Mucosa of gallbladder (tissue), 1 donor: Measurements from ENCODE around the gene PLN. TPM values are rescaled to one million over a fixed set of nuclear protein-coding genes. Genes with fewer than 3 reads are reported as not detected.

Source experiments
- DNase-seq: peaks from one replicate; pipeline ENCODE4 v3.0.0-alpha.2; 2020; ENCODE audit warnings: low spot score
- total RNA-seq: library from RNA; stranded (reverse); gene quantifications from one replicate; pipeline ENCODE4 v1.2.1, GENCODE V29; 2021
- donor health status: DM: no; HTN: no; CAD: no.

The PLN gene
- 152 TPM for total RNA-seq

DNA sequence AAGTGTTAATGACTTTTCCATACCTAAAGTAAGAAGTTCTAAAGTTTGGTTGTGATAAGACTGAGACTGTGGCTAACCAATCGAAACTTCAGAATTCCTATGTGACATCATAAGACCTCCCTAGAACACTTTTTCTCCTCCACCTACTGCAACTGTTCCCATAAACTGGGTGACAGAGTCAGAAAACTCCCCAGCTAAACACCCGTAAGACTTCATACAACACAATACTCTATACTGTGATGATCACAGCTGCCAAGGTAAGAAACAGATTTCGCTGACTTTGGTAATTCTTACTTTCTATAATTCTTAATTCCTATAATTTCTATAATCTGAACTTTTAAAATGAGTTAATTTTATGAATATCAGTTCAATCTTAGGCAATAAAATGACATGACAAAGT is at the start of gene PLN:
TSS of gene PLN (plus strand) at position 161 of the 400 bp plus-strand sequence. CDS start 10,626 bp downstream, outside the sequence.
- DNase-seq = no peak

DNA sequence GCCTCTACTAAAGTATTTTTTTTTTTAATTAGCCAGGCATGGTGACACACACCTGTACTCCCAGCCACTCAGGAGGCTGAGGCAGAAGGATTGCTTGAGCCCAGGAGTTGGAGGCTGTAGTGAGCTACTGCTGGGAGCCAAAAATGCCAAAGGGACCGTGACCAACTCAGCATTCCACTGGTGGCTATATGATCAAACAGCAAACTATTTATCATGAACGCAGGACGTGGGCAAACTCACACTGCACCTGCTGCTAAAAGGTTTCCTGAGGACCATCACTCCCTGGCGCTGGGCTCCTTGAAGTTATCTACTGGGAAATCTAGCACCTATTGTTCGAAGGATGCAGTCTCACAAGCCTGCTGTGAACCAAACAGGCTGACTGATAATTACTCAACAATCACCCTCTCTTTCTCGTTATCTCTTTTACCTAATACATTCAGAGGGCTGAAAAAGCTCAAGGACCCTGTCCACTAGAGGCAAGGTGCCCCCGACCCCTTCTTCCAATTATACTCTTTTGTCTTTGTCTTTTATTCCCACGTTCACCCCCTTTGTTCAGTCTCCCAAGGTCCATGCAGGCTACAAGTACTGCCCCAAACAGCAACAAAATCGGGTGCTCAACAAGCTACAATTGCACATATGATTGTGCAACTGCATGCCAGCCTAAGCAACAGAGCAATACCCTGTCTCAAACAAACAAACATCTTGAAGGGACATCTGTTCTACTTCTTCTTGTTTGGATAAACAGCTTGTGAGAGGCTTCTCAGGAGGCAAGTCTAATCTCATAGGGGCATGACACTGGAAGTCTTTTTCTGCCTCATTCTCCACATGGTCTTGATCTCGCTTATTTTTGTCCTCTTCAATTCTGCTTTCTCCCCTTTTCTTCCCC is 47.7 kb upstream of the PLN start:
- no peak for DNase-seq

- DNase-seq = no peak
These were observed 47.0 kb upstream of the PLN start for GRCh38 chr6:118501099-118501498.

GRCh38 chr6:118501765-118502164 is 46.3 kb upstream of the PLN start:
- DNase-seq = no peak

DNA sequence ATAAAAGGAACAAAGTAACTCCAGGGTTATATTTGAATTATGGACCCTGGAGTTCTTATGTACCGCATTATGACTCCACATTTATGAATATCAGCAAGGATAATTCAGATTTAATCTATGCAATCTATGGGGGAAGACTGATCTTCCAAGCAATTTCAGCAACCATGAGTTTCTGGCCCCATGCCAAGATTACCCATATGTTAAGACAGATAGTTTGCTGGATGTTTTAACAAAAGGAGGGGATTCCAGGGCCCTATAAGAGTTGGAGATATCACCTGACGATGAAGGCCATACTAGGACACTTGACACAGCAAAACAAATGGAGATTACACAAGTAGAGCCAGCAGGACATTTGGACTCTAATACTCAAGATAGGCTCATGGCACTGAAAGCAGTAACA is 45.9 kb upstream of the PLN start:
- no peak for DNase-seq

DNA sequence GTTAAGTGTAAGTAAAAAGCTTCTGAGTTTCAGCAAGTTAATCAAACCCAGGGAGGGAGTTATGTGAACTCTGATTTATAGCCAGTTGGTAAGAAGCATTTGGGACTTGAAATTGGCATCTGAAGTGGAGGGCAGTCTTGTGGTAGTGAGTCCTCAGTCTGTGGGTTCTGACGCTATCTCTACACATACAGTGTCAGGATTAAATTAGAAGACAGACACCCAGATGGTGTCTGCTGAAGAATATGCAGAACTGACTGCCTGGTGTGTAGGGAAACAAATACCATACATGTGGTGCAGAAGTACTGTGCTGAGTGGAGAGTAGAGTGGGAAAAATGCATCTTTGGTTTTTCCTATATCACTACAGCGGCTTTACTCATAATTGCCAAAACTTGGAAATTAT is 43.5 kb upstream of the PLN start:
- no peak for DNase-seq

- DNase-seq = no peak
These were observed 42.4 kb upstream of the PLN start for GRCh38 chr6:118505656-118506055.

DNA sequence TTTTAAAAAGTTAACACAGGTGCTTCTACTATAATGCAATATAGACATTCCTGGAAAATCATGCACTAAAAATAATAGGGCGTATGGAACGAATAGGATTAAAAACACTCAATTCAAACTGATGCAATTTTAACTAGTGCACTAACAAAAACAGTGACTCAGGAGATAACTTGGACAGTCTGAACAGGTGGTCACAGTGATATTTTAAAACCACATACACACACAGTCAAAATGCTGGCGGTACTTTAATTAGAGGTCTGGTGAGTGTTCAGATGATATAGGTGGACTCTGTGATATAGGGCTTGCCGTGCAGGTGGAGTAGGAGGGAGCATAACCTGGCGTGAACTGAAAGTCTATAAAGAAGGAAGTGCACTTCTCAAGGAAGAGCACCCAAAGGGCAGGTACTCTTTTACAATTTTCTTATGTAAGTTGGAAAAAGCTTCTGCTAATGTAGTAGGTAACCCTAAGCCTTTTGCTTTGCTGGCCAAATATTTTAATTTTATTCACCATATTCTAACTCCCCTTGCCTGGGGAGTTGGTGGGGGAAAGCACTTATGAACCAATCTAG is 41.9 kb upstream of the PLN start:
- DNase-seq = no peak

DNA sequence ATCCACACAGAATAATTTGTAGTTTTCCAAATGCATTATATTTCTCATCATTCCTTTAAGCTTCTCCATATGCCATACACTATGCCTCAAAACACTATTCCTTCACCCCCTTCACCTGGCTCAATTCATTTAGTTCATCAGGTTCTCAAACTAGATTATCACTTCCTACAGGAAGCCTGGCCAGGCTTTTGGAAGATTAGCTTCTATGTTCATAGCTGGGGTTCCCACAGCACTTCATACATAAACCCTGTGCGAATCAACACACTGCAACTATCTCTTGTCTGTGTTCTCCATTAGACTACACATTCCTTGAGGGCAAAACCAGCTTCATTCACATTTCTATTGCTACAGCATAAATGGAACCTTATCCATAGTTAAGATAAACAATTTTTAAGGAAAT is 40.5 kb upstream of the PLN start:
- DNase-seq = no peak

- DNase-seq = no peak
These were observed 39.0 kb upstream of the PLN start for GRCh38 chr6:118509009-118509617.

GRCh38 chr6:118511930-118512715 is 36.0 kb upstream of the PLN start:
- DNase-seq = no peak

- no peak for DNase-seq
These were observed 33.4 kb upstream of the PLN start for GRCh38 chr6:118514689-118515088.

GRCh38 chr6:118522422-118522821 is 25.7 kb upstream of the PLN start:
- DNase-seq = no peak

DNA sequence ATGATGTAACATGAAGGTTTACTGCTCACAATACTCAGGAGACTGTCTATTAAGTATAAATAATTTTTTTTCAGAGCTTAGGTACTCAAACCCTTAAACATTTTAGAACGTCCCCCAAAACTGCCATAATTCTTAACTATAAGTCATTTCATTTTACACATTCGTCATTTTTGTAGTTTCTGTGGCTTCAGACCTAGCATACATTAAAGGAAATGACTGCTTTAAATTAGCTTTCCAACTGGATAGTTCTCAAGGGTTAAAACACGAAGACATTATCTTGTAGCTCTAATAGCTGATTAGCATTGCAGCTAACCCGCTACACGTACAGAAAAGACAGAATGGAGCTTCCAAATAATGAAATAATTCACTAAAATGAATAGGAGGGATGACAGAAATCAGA is 24.9 kb upstream of the PLN start:
- DNase-seq = no peak

DNA sequence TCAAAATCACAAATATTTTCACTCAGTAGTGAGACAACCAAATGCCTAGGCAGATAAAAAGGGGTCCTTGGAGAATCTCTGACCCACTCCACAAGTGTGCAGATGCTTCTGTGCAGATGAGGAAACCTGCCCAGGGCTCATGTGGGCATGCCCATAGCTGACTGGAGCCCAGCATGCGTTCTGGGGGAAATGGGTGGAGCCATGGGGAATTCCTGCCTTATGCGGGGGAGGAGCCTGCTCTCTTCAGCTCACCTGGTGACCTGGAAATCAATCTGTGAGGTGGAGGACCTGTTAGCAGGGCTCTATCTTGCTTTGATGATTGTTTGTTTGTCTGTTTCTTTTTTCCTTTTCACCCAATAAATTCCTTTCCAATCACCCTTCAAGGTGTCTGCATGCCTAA is 23.4 kb upstream of the PLN start:
- no peak for DNase-seq

DNA sequence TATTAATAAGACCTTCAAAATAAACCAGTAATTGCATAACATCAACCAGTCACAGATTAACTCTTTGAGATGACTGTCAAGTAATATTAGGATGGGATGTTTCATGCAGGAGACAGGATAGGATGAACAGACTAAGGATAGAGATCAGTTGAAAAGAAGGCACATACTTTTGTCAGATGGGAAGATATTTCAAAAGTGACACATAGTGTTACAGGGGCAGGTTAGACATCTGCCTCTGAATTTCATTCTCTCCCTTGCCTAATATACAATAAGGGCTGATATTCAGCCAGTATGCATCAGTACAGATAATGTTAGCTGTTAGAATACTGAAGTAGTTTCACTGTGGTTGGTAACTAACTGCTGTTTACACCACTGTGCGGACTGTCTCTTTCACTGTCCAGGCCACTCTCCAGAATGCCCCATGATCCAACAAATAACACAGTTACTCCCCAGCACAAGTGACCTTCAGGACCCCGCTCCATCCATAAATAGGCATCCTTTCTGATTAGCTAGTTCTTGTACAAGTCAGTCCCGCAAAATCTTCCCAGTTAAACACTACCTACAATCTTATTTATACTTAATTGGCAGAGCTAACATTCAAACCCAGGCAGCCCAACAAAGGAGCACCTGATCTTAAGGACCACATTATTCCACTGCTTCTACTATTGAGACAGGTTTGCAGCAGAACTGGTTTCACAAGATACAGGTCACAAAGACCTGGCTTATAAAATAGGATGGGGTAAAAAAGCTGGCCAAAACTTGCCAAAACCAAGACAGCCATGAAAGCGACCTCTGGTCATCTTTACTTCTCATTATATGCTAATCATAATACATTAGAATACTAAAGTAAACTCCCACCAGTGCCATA is 21.9 kb upstream of the PLN start:
- DNase-seq = no peak

- DNase-seq = no peak
These were observed 20.0 kb upstream of the PLN start for GRCh38 chr6:118528129-118528528.

- DNase-seq = no peak
These were observed 18.3 kb upstream of the PLN start for GRCh38 chr6:118529756-118530155.

DNA sequence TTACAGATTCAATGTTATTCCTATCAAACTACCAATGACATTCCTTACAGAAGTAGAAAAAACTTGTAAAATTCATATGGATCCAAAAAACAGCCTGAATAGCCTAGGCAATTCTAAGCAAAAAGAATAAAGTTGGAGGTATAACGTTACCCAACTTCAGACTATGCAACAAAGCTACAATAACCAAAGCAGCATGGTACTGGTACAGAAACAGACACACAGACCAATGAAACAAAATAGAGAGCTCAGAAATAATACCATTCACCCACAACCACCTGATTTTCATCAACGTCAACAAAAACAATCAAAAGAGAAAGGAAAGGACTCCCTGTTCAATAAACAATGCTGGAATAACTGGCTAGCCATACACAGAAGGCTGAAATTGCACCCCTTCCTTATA is 17.2 kb upstream of the PLN start:
- no peak for DNase-seq

DNA sequence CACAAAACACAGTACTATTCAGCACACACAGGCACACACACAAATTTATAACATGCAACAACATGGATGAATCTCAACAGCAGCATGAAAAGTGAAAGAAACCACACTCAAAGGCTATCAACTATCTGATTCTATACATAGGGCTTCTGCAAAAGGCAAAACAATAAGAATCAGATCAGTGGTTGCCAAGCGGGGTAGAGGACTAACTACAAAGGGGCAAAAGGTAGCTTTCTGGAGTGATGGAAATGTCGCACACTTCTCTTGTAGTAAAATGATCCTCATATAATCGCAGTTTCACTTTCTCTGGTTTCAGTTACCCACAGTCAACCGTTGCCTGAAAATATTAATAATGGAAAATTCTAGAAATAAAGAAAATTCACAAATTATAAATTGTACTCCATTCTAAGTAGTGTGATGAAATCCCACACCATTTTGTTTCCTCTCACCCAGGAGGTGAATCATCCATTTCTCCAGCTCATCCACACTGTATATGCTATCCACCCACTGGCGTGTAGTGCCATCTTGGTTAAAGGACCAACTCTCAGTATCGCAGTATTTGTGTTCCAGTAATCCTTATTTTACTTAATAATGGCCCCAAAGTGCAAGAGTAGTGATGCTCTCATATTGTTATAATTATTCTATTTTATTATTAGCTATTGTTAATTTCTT is 12.8 kb upstream of the PLN start:
- DNase-seq = no peak

DNA sequence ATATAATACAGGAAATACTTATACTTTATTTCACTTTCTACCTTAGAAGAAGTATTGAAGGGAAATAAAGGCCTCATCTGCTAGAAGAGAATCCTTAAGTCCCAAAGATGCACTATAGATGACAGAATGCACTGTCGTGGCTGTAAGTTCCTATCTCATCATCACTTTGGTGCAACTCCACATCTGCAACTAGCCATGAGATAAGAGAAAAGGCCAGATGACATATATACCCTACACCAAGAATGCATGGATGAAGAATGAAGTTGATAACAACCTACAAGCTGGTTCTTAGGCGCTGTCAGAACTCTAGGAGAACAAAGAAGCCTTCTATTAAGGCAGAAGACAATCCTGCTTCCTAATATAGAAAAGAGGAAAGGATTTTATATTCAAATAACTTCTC is 11.6 kb upstream of the PLN start:
- no peak for DNase-seq
